Psoas muscle (tissue), 8 donors: ENCODE data around the gene RFX8. TPM values are rescaled to one million over a fixed set of nuclear protein-coding genes. Genes with fewer than 3 reads are reported as not detected.

Experiments used
- ATAC-seq, 4 donors: fragments of 200-7000 bp; cut with Tn5 transposase; one replicate each; pipeline ENCODE4 v1.9.1; 2020; ENCODE audit warnings: moderate library complexity in 3 of 4, mild to moderate bottlenecking in 2 of 4
- DNase-seq, 2 donors: peaks; one replicate each; pipeline ENCODE4 v3.0.0-alpha.2; 2020
- H3K27ac ChIP-seq: fragments of 200-600 bp; one replicate; pipeline ENCODE4 v1.8.0; 2022
- H3K27me3 ChIP-seq, 3 donors: fragments of 200-600 bp in 1 of 3; one replicate each; pipeline versions ENCODE4 v1.6.1 to v1.8.0; 2013 to 2022; ENCODE audit warnings: low read length in 2 of 3, mild to moderate bottlenecking in 2 of 3, moderate library complexity in 1 of 3; ENCODE audit not compliant: insufficient read depth in 3 of 3
- H3K36me3 ChIP-seq, 2 donors: fragments of 200-600 bp in 1 of 2; one replicate each; pipeline versions ENCODE4 v1.6.1 to v1.8.0; 2013 to 2022; ENCODE audit warnings: low read depth in 1 of 2, mild to moderate bottlenecking in 1 of 2, moderate library complexity in 1 of 2; ENCODE audit not compliant: insufficient read depth in 1 of 2
- H3K4me1 ChIP-seq: fragments of 200-600 bp; one replicate; pipeline ENCODE4 v1.8.0; 2022
- H3K4me3 ChIP-seq: fragments of 200-600 bp; one replicate; pipeline ENCODE4 v1.8.0; 2022; ENCODE audit warnings: mild to moderate bottlenecking
- H3K9me3 ChIP-seq: fragments of 200-600 bp; one replicate; pipeline ENCODE4 v1.8.0; 2022
- CTCF ChIP-seq: fragments of 200-600 bp; IDR thresholded peaks from one replicate; pipeline ENCODE4 v1.8.0; 2022; ENCODE audit warnings: antibody characterized with exemption
- WGBS, 3 donors: extraction: QIAGEN DNeasy Blood & Tissue Kit; methylation state at CpG; one replicate each; pipeline versions ENCODE4 v1.1.6 to v1.1.7; 2013; 5-methylcytosine and 5-hydroxymethylcytosine counted together
- intact Hi-C, 2 donors: fragments of 100-400 bp; cut with DNase I; formaldehyde crosslinking; loops; one replicate each; pipeline versions ENCODE4 v1.11.0 to v1.14.2; 2022
- polyA plus RNA-seq, 3 donors: library from polyadenylated mRNA; stranded (reverse); fragments of 200-250 nt; gene quantifications; one replicate each; pipeline ENCODE4 v1.2.3, GENCODE V29; 2013
- total RNA-seq, 4 donors: library from RNA; stranded (reverse); fragmentation: NEBNext Ultra II Directional in 2 of 4; extraction: Animal tissue kit (Norgen Biotek cat#: 25700) in 2 of 4; gene quantifications; one replicate each; pipeline versions ENCODE4 v1.2.1 to v1.2.4, GENCODE V29; 2021 to 2023
- donor health status: healthy with polysubstance abuse.
- donor health status: DM: no; HTN: no; CAD: no; lungs with moderate emphysema.
- donor health status: Bipolar disorder and iron deficiency.
- donor health status: healthy.
- donor health status: DM: yes; HTN: yes; CAD: no.
- donor health status: DM: no; HTN: no; CAD: no.
- donor health status: DM: no; HTN: no; CAD: no.
- donor health status: DM: yes; HTN: yes; CAD: no.

Gene RFX8
- total and polyA plus RNA-seq, 7 donors, result 0.03 to 0.29 (median 0.12) TPM; not detected in 4

- no peaks in the 10 kb centered on the region for H3K36me3 ChIP-seq
- TF ChIP-seq CTCF, result no peak
- ATAC-seq (peak in 1 of 4 donors; percentile 37), DNase-seq (no peak)
- no peak overlapping the region for H3K4me3 ChIP-seq
- no peak overlapping the region for H3K27ac ChIP-seq
- intact Hi-C loops, result loop anchor here in 1 of 2 donors (5.0 kb wide), 2 partner anchors 39 to 179 kb away; partner anchors contain the start of gene MAP4K4
- no peaks in the 10 kb centered on the region for H3K9me3 ChIP-seq
- H3K4me1 ChIP-seq, result no peaks in the 10 kb centered on the region
- H3K27me3 ChIP-seq, result no peaks in the 10 kb centered on the region
Observed at GRCh38 chr2:101517758-101518271, 42.9 kb upstream of the RFX8 start.

GRCh38 chr2:101516823-101517690 is 42.1 kb upstream of the RFX8 start:
- ATAC-seq, result peak in 2 of 4 donors; percentile 39 to 45
- no peaks in the 10 kb centered on the region for H3K27me3 ChIP-seq
- no peak for TF ChIP-seq CTCF
- 70 to 83% (median 77%) methylated on average over 8 of the region's 8 CpGs for WGBS, 3 donors
- no peak overlapping the region for H3K4me3 ChIP-seq
- H3K9me3 ChIP-seq, result no peaks in the 10 kb centered on the region
- DNase-seq, result no peak
- H3K4me1 ChIP-seq, result no peaks in the 10 kb centered on the region
- H3K36me3 ChIP-seq, result no peaks in the 10 kb centered on the region
- intact Hi-C loops, result loop anchor here in 1 of 2 donors (5.0 kb wide), 2 partner anchors 40 to 180 kb away; partner anchors contain the start of gene MAP4K4
- no peak overlapping the region for H3K27ac ChIP-seq

- ATAC-seq (no peak), DNase-seq (no peak)
- WGBS, 3 donors, result 96 to 99% (median 97%) methylated on average over 5 of the region's 5 CpGs
- intact Hi-C loops, result loop anchor here in 1 of 2 donors (5.0 kb wide), 2 partner anchors 41 to 181 kb away; partner anchors contain the start of gene MAP4K4
- no peaks in the 10 kb centered on the region for H3K36me3 ChIP-seq
- H3K27me3 ChIP-seq, result no peaks in the 10 kb centered on the region
- H3K4me1 ChIP-seq, result no peaks in the 10 kb centered on the region
- no peak overlapping the region for H3K4me3 ChIP-seq
- TF ChIP-seq CTCF, result no peak
- H3K27ac ChIP-seq, result no peak overlapping the region
- H3K9me3 ChIP-seq, result no peaks in the 10 kb centered on the region
Observed at GRCh38 chr2:101516349-101516748, 41.4 kb upstream of the RFX8 start.

- Histone ChIP-seq H3K4me3 (no peak overlapping the region), H3K36me3 (no peaks in the 10 kb centered on the region), H3K27me3 (no peaks in the 10 kb centered on the region), H3K4me1 (no peaks in the 10 kb centered on the region), H3K9me3 (no peaks in the 10 kb centered on the region), H3K27ac (no peak overlapping the region)
- DNase-seq (peak in 1 of 2 donors; percentile 28), ATAC-seq (peak in 3 of 4 donors; percentile 40 to 56 (median 52))
- intact Hi-C loops, result loop anchor here (2.0 to 5.0 kb wide), 3 partner anchors 42 to 321 kb away; partner anchors contain the start of gene MAP4K4 (in 1 of the 2)
- no peak for TF ChIP-seq CTCF
- WGBS, 3 donors, result 0 to 2% (median 1%) methylated on average over 5 of the region's 5 CpGs
Observed at GRCh38 chr2:101515477-101515876, 40.6 kb upstream of the RFX8 start.
